Measurements from ENCODE around the gene DDX11.
"Not testable (repeated sequence)": the region's sequence is repeated elsewhere in the genome, so short reads cannot be mapped to it uniquely, and the experiment has no call there.

The DDX11 gene

DNA sequence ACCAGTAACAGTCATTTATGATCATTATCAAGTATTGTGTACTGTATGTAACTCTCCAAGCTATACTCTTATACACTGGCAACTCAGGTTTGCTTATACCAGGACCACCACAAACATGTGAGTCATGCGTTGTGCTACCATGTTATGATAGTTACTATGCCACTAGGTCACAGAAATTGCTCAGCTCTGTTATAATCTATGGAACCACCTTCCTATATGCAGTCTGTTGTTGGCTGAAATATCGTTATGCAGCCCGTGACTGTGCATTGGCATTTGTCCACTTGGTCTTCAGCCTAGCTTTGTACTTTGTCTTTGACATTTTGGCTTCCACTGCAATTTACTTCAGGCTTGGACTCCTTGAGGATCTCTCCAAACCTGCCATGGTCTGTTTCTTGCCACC is 7.5 kb upstream of the DDX11 start:
- DNase-seq (ENCODE audit: low read depth in 3 of 3, low spot score in 1 of 3) = not testable (repeated sequence)

DNA sequence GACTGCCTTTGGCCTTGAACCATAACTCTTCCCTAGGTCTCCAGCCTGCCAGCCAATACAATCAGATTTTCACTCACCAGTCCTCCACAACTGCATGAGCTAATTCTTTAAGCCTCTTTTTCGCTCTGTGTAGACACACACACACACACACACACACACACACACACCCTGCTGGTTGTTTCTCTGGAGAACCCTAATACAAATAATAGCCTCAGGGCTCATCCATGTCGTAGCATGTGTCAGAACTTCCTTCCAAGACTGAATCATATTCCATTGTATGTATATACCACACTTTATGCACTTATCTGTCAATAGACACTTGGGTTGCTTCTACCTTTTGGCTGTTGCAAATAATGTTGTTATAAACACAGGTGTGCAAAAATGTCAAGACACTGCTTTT is 6.0 kb upstream of the DDX11 start:
- not testable (repeated sequence) for DNase-seq (ENCODE audit: low read depth in 3 of 3, low spot score in 1 of 3)

- DNase-seq (ENCODE audit: low read depth in 3 of 3, low spot score in 1 of 3) = not testable (repeated sequence)
These were observed 2.5 kb upstream of the DDX11 start for GRCh38 chr12:31070971-31071740.

DNA sequence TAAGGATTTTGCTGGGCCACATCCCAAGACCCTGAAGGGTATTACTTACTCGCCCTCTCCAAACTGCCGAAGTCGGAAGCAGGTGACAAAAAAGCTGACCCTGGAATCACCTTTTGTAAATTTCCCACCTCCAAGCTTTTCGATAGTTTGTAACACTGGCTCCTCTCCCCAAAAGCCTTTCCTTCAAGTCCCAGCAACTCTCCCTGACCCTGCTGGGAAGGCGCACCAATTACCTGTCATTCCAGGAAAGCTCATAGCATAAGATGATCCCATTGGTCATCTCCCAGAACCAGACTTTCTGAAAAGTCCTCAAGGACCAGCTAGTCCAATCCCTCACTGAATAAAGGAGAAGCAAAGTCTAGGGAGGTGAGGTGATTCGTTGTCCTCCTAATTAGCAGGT is 698 bp upstream of the DDX11 start:
- not testable (repeated sequence) for DNase-seq (ENCODE audit: low read depth in 3 of 3, low spot score in 1 of 3)

- DNase-seq (ENCODE audit: low read depth in 3 of 3, low spot score in 1 of 3) = not testable (repeated sequence)
These were observed 744 bp downstream of the DDX11 start for GRCh38 chr12:31074333-31074874.

DNA sequence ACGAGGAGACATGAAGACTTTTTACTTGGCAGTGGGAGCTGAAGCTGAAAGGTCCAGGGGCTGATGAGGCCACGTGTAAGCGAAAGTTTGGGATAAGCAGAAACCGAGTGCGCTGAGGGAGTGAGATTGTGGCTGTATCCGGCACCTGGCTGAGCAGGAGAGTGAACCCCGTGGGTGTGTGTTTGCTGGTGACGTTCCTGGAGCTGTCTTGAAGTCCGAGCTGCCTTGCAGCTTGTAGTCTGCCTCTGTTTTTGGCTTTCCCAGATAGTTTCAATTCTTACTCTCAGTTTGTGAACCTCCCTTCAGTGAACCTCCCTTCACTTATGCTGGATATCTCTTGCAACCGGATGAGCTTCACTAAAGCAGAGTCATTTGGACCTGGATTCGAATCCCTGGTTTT is 2.5 kb downstream of the DDX11 start:
- not testable (repeated sequence) for DNase-seq (ENCODE audit: low read depth in 3 of 3, low spot score in 1 of 3)

- not testable (repeated sequence) for DNase-seq (ENCODE audit: low read depth in 3 of 3, low spot score in 1 of 3)
These were observed 3.4 kb downstream of the DDX11 start for GRCh38 chr12:31077095-31077494.

DNA sequence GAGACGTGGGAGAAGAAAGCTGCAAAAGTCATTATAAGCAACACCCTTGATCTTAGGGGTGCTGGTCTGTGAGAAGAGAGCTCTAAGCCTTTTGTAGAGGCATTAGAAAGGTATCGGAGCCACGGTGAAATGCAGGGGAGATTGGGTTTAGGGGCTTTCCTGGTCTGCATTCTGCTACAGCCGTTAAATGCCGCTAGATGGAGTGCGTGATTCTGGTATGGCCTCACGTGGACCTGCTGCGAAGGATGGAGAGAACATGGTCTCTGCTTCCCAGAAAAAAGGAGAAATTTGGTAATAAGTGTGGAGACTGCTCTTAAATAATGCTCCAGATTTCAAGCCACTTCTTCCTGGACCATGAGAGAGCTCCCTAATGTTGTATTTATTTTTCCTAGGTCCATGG is 4.3 kb downstream of the DDX11 start:
- not testable (repeated sequence) for DNase-seq (ENCODE audit: low read depth in 3 of 3, low spot score in 1 of 3)

DNA sequence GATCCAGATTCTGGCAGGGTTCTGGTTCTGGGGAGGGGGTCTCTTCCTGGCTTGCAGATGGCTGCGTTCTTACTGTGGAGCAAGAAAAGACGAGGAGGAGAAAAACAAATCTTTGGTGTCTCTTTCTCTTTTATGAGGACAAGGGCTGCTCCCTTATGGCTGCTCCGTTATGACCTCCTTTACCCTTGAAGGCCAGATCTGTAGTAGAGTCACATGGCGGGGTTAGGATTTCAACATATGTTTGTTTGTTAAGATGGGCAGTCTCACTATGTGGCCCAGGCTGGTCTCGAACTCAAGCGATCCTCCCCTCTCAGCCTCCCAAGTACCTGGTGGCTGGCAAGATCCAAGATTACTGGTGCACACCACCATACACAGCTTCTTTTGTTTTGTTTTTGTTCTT is 5.8 kb downstream of the DDX11 start:
- DNase-seq (ENCODE audit: low read depth in 3 of 3, low spot score in 1 of 3) = not testable (repeated sequence)

- not testable (repeated sequence) for DNase-seq (ENCODE audit: low read depth in 3 of 3, low spot score in 1 of 3)
These were observed 6.6 kb downstream of the DDX11 start for GRCh38 chr12:31080221-31080620.

DNA sequence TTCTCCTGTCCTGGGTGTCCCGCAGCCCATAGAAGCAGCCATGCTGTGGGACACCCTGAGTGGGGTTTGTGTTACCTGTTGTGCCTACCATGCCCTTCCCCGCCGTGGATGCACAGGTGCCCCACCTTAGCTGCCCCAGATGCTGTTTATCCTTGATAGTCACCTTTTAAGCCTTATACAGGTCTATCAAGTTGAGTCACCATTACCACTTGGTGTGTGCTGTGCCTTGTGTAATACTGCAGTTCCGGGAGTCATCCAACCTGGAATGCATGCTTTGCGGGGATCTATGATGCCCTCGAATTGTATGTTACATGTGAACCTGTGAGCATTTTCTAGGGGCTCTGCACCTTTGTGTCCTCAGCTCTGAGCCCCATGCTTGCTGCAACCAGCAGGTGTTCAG is 7.6 kb downstream of the DDX11 start:
- not testable (repeated sequence) for DNase-seq (ENCODE audit: low read depth in 3 of 3, low spot score in 1 of 3)

- DNase-seq (ENCODE audit: low read depth in 3 of 3, low spot score in 1 of 3) = not testable (repeated sequence)
These were observed 10.6 kb downstream of the DDX11 start for GRCh38 chr12:31084241-31084640.

GRCh38 chr12:31086032-31086431 is 12.4 kb downstream of the DDX11 start:
- not testable (repeated sequence) for DNase-seq (ENCODE audit: low read depth in 3 of 3, low spot score in 1 of 3)

- not testable (repeated sequence) for DNase-seq (ENCODE audit: low read depth in 3 of 3, low spot score in 1 of 3)
These were observed 13.8 kb downstream of the DDX11 start for GRCh38 chr12:31087486-31087885.

GRCh38 chr12:31087956-31088355 is 14.3 kb downstream of the DDX11 start:
- not testable (repeated sequence) for DNase-seq (ENCODE audit: low read depth in 3 of 3, low spot score in 1 of 3)

DNA sequence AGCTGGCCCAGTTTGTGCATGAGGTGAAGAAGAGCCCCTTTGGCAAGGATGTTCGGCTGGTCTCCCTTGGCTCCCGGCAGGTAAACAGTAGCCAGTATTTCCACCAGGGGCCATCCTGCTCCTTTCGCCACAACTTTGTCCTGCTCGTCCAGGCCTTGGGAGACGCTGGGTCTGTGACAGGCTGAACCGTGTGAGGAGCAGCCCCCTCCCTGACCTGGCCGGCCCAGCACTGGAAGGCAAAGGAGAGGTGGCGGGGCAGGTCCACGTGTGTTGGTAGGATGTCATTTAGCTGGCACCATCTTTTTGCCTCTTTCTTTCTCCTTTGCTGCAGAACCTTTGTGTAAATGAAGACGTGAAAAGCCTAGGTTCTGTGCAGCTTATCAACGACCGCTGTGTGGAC is 15.4 kb downstream of the DDX11 start:
- no peak for DNase-seq (ENCODE audit: low read depth in 3 of 3, low spot score in 1 of 3)

- DNase-seq (ENCODE audit: low read depth in 3 of 3, low spot score in 1 of 3) = not testable (repeated sequence)
These were observed 18.0 kb downstream of the DDX11 start for GRCh38 chr12:31091629-31092028.

DNA sequence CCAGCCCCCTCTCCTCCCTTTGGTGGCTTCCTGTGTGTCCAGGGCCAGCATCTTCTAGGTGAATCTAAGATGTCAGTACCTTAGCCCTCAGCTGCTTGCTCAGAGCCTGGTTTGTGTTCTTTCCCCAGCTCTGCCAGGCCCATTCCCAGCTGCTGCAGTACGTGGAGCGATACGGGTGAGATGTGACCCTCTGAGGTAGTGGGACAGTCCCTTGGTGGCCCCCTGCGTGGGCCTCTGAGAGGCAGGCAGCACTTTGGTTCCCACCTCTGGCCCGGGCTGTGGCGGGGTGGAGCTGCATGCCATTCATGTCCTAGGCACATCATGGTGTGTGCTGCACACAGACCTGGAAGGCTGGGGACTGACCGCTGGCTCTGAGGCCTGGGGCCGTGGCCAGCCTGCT is 19.1 kb downstream of the DDX11 start:
- DNase-seq (ENCODE audit: low read depth in 3 of 3, low spot score in 1 of 3) = not testable (repeated sequence)

DNA sequence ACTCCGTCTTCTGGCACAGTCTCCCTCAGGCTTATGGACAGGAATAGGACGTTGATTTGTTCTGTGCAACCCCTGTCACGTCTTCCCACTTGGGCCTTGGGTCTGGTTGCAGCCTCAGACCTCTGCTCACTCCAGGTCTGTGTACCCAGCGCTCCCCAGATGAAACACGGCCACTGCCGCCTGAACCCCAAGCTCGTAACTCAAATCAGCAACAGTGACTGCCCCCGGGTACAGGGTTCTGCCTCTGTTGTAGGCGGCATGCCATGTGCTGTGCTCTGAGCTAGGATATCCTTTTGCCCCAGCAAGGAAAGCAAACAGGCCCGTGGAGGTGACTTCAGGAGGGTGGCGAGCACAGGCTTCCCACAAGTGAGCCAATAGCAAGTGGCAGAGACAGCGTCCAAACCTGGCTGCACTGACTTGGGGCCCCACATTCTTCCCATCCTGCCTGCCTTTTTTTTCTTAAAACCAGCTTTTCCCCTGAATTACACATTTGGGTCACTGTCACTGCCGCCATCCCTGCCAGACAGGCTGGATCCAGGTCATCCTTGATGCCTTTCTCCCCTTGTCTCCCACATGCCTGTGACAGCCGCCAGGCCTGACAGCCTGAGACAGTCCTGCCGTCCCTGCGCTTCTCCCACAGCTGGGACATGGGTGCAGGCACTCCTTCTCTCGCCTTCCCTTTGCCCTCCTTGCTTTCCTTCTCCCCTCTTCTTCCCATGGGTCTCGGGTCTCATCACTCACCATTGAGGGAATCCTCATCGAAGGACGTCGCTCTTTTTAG is 21.6 kb downstream of the DDX11 start:
- not testable (repeated sequence) for DNase-seq (ENCODE audit: low read depth in 3 of 3, low spot score in 1 of 3)

DNA sequence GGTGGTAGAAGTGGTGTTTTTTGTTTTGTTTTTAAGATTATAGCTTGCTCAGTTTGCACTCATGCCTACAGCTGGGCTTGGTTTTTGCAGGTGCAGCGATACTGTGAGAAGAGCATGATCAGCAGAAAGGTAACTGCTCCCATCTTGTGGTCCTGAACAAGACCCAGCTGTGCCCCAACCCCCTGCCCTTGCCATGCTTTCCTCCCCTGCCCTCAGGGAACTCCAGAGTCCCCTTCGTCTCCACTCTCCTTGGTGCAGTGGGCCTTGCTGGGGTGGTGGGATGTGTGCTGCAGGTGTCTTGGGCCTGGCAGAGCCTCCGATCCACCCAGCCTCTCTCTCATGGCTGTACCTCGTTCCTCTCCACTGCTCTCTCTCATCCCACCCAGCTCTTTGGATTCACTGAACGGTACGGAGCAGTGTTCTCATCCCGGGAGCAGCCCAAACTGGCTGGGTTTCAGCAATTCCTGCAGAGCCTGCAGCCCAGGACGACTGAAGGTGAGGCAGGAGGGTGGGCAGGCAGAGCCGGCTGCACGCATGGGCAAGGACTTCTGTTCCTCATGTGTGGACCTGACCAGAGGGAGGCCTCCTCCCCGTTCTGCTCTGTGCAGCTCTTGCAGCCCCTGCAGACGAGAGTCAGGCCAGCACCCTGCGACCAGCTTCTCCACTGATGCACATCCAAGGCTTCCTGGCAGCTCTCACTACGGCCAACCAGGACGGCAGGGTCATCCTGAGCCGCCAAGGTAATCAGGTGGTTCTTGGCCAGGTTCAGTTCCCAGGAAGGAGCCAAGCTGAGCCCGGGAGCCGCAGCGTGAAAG is 22.8 kb downstream of the DDX11 start:
- not testable (repeated sequence) for DNase-seq (ENCODE audit: low read depth in 3 of 3, low spot score in 1 of 3)

DNA sequence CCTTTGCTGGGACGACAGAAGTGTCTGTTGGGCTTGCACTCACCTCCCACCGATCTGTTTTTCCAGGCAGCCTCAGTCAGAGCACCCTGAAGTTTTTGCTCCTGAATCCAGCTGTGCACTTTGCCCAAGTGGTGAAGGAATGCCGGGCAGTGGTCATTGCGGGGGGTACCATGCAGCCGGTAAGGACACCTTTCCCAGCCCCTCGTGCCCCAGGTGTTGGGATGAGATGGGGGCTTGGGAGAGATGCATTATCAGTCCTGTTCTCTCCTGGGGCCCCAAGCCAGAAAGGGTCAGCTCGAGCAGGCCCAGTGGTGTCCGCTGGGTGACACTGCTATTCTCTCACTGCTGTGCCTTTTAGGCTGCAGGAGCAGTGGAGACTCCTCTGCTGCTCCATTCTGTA is 24.2 kb downstream of the DDX11 start:
- not testable (repeated sequence) for DNase-seq (ENCODE audit: low read depth in 3 of 3, low spot score in 1 of 3)
